CD4-positive, alpha-beta memory T cell (primary cell): Measurements from ENCODE around the gene MICAL1. TPM values are rescaled to one million over a fixed set of nuclear protein-coding genes. Genes with fewer than 3 reads are reported as not detected.
A peak's percentile ranks its signal among the peaks of the same experiment; 100 is the strongest.

Experiments
- CTCF ChIA-PET: fragments of 350-600 bp; sonication (Branson Sonifier 250); formaldehyde crosslinking; loops from one replicate; lab custom pipeline; 2021; ENCODE audit warnings: inconsistent platforms; ENCODE audit not compliant: partially characterized antibody; lab: Charles Lee
- POLR2A ChIA-PET: fragments of 350-600 bp; sonication (Branson Sonifier 250); formaldehyde crosslinking; loops from one replicate; lab custom pipeline; 2021; ENCODE audit not compliant: partially characterized antibody; lab: Charles Lee
- DNase-seq, 5 donors: peaks; one replicate each; pipeline versions ENCODE4 v3.0.0 to v3.0.0-alpha.2; 2020 to 2022; ENCODE audit warnings: mixed read lengths in 1 of 5
- H3K27ac ChIP-seq: one replicate; pipeline ENCODE4 v1.7.0; 2013; ENCODE audit warnings: low read depth, low read length
- H3K27me3 ChIP-seq: 2 replicates; pipeline ENCODE4 v1.7.0; 2013; ENCODE audit warnings: mild to moderate bottlenecking, low read length, moderate library complexity; ENCODE audit not compliant: insufficient read depth
- H3K36me3 ChIP-seq: 2 replicates; pipeline ENCODE4 v1.7.0; 2013; ENCODE audit warnings: mild to moderate bottlenecking, low read length, moderate library complexity; ENCODE audit not compliant: insufficient read depth
- H3K4me1 ChIP-seq: 2 replicates; pipeline ENCODE4 v1.7.0; 2013; ENCODE audit warnings: mild to moderate bottlenecking, low read length, moderate library complexity; ENCODE audit not compliant: insufficient read depth
- H3K4me3 ChIP-seq, 2 donors: one replicate each; pipeline ENCODE4 v1.7.0; 2013; ENCODE audit warnings: low read length in 2 of 2, mild to moderate bottlenecking in 1 of 2
- H3K9me3 ChIP-seq, 2 donors: one replicate each; pipeline ENCODE4 v1.7.0; 2013; ENCODE audit warnings: low read length in 2 of 2, control low read depth in 1 of 2; ENCODE audit not compliant: control insufficient read depth in 1 of 2
- H3K27ac Mint-ChIP-seq, 7 donors: one replicate each; pipeline ENCODE4 v1.8.0; 2020 to 2021; ENCODE audit warnings: mixed read lengths in 7 of 7, mild to moderate bottlenecking in 6 of 7, inconsistent platforms in 3 of 7, moderate library complexity in 3 of 7
- H3K27me3 Mint-ChIP-seq, 2 donors: one replicate each; pipeline ENCODE4 v1.8.0; 2020 to 2021; ENCODE audit warnings: mixed read lengths in 2 of 2
- H3K36me3 Mint-ChIP-seq, 2 donors: one replicate each; pipeline ENCODE4 v1.8.0; 2020 to 2021; ENCODE audit warnings: mixed read lengths in 2 of 2, inconsistent platforms in 1 of 2, mild to moderate bottlenecking in 1 of 2
- H3K4me1 Mint-ChIP-seq, 4 donors: one replicate each; pipeline ENCODE4 v1.8.0; 2020 to 2021; ENCODE audit warnings: mixed read lengths in 4 of 4, mild to moderate bottlenecking in 1 of 4
- H3K4me3 Mint-ChIP-seq, 8 donors: one replicate each; pipeline ENCODE4 v1.8.0; 2020 to 2021; ENCODE audit warnings: mixed read lengths in 8 of 8, mild to moderate bottlenecking in 7 of 8, moderate library complexity in 6 of 8, inconsistent platforms in 3 of 8
- H3K9me3 Mint-ChIP-seq, 8 donors: one replicate each; pipeline ENCODE4 v1.8.0; 2020 to 2021; ENCODE audit warnings: mixed read lengths in 8 of 8, mild to moderate bottlenecking in 5 of 8, inconsistent platforms in 3 of 8, moderate library complexity in 1 of 8
- intact Hi-C: fragments of 100-400 bp; cut with micrococcal nuclease; formaldehyde crosslinking; loops from one replicate; pipeline ENCODE4 v1.15.1; 2023
- polyA plus RNA-seq, 2 donors: library from polyadenylated mRNA; unstranded; fragments of 300-500 nt; fragmentation: Illumina TruSeq; gene quantifications; one replicate each; pipeline ENCODE4 v1.2.3, GENCODE V29; 2021
- total RNA-seq, 2 experiments: library from RNA; stranded (reverse); gene quantifications; one replicate each; pipeline ENCODE4 v1.2.3, GENCODE V29; 2021

Gene MICAL1
- total and polyA plus RNA-seq, 4 experiments from 2014 or later: 9.0 to 79.3 (median 50.0) TPM

DNA sequence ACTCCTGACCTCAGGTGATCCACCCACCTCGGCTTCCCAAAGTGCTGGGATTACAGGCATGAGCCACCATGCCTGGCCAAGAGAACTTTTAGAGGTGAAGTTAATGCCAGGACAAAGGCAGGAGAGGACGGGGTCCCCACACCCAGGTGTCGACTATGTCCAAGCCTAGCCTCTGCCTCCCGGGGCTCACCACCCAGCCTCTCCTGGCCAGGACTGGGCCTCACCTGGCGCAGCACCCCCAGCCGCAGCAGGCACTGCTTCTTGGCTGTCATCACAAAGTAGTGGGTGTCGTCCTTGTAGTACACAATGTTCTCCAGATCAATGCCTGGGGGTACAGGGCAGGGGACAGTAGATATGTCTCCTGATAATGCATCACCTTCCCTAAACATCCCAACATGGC is 4.2 kb downstream of the MICAL1 start:
- Mint-ChIP-seq H3K36me3 (peaks cover 10 to 34% of the 10 kb centered on the region in 2 donors), H3K9me3 (peaks cover 0 to 1% (median 0%) of the 10 kb centered on the region in 8 donors), H3K27me3 (no peaks in the 10 kb centered on the region), H3K27ac (peak overlapping the region in 6 of 7 donors; percentile 46 to 97 (median 68)), H3K4me1 (peaks cover 28 to 67% (median 46%) of the 10 kb centered on the region in 4 donors), H3K4me3 (peak overlapping the region in 1 of 8 donors; percentile 31)
- H3K4me1 ChIP-seq: peaks cover 68% of the 10 kb centered on the region
- intact Hi-C loops: loop anchor here (10.0 kb wide), 1 partner anchor 1363 kb away; the partner anchor contains the start of gene CDK19
- ChIA-PET CTCF (interaction anchor here (0.7 to 8.6 kb wide), 4 partner anchors 8 to 513 kb away, joined by 3 to 70 read pairs (median 4); partner anchors contain the start of genes PPIL6 and SMPD2), POLR2A (interaction anchor here (10.6 to 13.4 kb wide), 2 partner anchors 8 to 68 kb away, joined by 148 to 220 read pairs; partner anchors contain the start of genes CD164, PPIL6 and SMPD2)
- no peaks in the 10 kb centered on the region for H3K9me3 ChIP-seq
- no peak for DNase-seq
- H3K36me3 ChIP-seq: peaks cover 17% of the 10 kb centered on the region
- H3K4me3 ChIP-seq: no peak overlapping the region
- H3K27me3 ChIP-seq: no peaks in the 10 kb centered on the region
- H3K27ac ChIP-seq: no peak overlapping the region

DNA sequence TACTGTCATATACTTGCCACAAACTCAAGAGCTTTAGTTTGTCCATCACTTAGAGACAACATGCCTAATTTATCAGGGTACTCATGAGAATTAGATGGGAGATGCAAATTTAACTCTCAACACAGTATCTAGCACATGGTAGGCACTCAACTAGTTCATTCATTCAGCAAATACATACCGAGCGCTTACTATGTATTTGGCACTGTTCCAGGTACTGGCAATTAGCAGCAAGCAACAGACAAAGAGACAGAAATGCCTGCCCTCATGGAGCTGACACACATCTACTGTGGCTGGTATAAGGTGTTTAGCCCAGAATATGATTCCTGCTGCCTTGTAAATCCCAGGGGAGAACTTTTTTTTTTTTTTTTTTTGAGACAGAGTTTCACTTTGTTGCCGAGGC is 4.8 kb downstream of the MICAL1 start:
- CTCF ChIA-PET: interaction anchor here (0.7 to 8.6 kb wide), 5 partner anchors 8 to 512 kb away, joined by 3 to 70 read pairs (median 4); partner anchors contain the start of genes PPIL6 and SMPD2
- H3K27ac Mint-ChIP-seq: peak overlapping the region in 4 of 7 donors; percentile 58 to 83 (median 81)
- H3K4me1 ChIP-seq: peaks cover 63% of the 10 kb centered on the region

DNA sequence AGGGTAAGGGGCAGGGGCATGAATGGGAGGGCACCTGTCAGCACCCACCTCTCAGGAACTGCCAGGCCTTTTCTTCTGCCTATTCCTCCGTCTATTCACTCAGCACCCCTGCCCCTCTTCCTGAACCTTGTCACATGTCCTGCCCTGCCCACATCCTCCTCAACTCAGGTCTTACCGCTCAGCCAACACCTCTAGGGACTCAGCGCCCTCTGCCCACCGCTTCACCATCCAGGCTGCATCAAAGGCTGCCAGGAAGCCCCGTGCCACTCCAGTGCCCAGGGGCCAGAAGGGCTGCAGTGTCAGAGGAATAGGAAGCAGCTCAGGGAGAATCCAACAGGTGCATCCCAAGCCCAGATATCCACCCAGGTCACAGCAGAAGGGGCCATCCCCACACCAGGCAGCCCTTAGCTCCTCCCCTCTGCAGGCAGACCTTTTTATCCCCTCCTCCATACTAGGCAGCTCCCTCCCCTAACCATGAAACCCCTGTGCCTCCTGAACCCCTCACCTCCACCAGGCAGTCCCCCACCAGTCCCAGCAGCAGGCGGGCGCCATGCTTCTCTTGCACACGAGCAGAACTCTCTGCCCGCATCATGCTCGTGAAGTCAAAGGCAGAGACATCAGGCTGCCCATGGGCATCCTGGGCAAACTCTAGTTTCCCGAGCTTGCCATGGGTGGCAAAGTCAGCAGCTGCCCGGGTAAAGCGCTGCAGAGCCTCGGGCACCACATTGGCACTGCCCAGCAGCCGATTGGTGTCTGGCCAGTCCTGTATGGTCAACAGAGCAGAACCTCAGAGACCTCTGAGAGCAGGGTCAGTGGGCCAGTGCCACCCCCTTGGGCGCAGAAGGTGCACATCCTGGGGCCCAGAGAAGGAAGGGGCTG is 5.5 kb downstream of the MICAL1 start:
- peaks cover 0 to 1% (median 0%) of the 10 kb centered on the region in 8 donors for H3K9me3 Mint-ChIP-seq
- H3K27ac ChIP-seq: peak overlapping the region; percentile 11
- POLR2A ChIA-PET: interaction anchor here (0.5 to 13.4 kb wide), 10 partner anchors 7 to 590 kb away, joined by 3 to 220 read pairs (median 4); partner anchors contain the start of genes CD164, PPIL6, SMPD2 and ZBTB24

More for the DNA sequence above, 4.8 kb downstream of the MICAL1 start:
- H3K36me3 ChIP-seq: peaks cover 18% of the 10 kb centered on the region
- Mint-ChIP-seq H3K4me3 (peak overlapping the region in 2 of 8 donors; percentile 39 to 43), H3K4me1 (peaks cover 28 to 68% (median 45%) of the 10 kb centered on the region in 4 donors), H3K9me3 (peaks cover 0 to 1% (median 0%) of the 10 kb centered on the region in 8 donors), H3K36me3 (peaks cover 13 to 39% of the 10 kb centered on the region in 2 donors), H3K27me3 (no peaks in the 10 kb centered on the region)
- H3K27ac ChIP-seq: no peak overlapping the region
- no peaks in the 10 kb centered on the region for H3K27me3 ChIP-seq
- POLR2A ChIA-PET: interaction anchor here (1.0 to 13.4 kb wide), 5 partner anchors 7 to 263 kb away, joined by 3 to 220 read pairs (median 7); partner anchors contain the start of genes CD164, PPIL6 and SMPD2
- DNase-seq: no peak
- intact Hi-C loops: loop anchor here (1.0 to 10.0 kb wide), 2 partner anchors 10 to 1364 kb away; partner anchors contain the start of gene CDK19
- H3K4me3 ChIP-seq: no peak overlapping the region
- no peaks in the 10 kb centered on the region for H3K9me3 ChIP-seq

DNA sequence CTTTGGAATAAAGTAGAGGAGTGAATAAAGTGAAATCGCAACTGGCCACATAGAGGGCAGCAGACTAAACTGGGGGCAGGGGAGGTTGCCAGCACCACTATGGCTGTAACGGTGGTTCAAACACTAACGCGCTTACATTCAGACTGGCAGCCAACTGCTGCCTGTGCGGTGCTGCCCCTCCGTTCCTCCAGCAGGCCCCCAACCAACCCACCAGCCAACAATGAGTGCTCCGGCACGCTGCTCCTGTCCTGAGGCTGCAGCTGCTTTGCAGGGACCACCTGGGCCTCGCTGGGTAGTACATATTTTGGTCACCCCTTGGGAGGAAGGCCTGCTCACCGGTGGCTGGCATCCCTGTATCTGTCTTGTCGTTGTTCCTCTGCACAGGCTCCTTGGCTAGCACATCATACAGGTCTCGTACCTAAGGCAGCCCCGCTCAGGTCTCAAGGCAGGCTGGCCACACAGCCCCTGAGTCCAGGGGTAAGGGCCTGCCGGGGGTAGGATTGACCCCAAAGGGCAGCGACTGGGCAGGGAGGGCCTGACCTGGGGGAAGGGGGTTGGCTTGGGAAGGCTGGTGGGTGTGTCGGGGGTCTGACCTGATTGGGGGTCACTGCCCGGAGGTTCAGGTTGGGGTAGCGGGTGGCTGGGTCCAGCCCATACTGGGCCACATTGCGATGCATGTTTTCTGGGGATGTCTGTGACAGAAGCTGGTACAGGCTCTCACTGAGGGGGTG is 6.3 kb downstream of the MICAL1 start:
- Mint-ChIP-seq H3K27me3 (no peaks in the 10 kb centered on the region), H3K4me3 (peak overlapping the region in 6 of 8 donors; percentile 3 to 71 (median 64)), H3K9me3 (peaks cover 0 to 1% (median 0%) of the 10 kb centered on the region in 8 donors), H3K27ac (peak overlapping the region; percentile 73 to 93 (median 85)), H3K36me3 (peaks cover 18 to 40% of the 10 kb centered on the region in 2 donors), H3K4me1 (peaks cover 24 to 56% (median 42%) of the 10 kb centered on the region in 4 donors)
- DNase-seq: no peak
- intact Hi-C loops: no loop called here
- Histone ChIP-seq H3K4me3 (no peak overlapping the region), H3K27ac (no peak overlapping the region), H3K9me3 (no peaks in the 10 kb centered on the region), H3K36me3 (peaks cover 27% of the 10 kb centered on the region), H3K27me3 (no peaks in the 10 kb centered on the region), H3K4me1 (peaks cover 58% of the 10 kb centered on the region)
- ChIA-PET CTCF (interaction anchor here (0.8 to 8.6 kb wide), 5 partner anchors 6 to 261 kb away, joined by 3 to 70 read pairs (median 4); partner anchors contain the start of genes PPIL6 and SMPD2), POLR2A (interaction anchor here (0.9 to 13.4 kb wide), 10 partner anchors 5 to 591 kb away, joined by 3 to 220 read pairs (median 6); partner anchors contain the start of genes CD164, MICAL1, PPIL6 and SMPD2)

More for the DNA sequence above, 5.5 kb downstream of the MICAL1 start:
- Histone ChIP-seq H3K4me3 (no peak overlapping the region), H3K36me3 (peaks cover 21% of the 10 kb centered on the region), H3K27me3 (no peaks in the 10 kb centered on the region), H3K9me3 (no peaks in the 10 kb centered on the region), H3K4me1 (peaks cover 63% of the 10 kb centered on the region)
- intact Hi-C loops: loop anchor here (1.0 to 10.0 kb wide), 2 partner anchors 9 to 1365 kb away; partner anchors contain the start of gene CDK19
- Mint-ChIP-seq H3K36me3 (peaks cover 16 to 43% of the 10 kb centered on the region in 2 donors), H3K27me3 (no peaks in the 10 kb centered on the region), H3K4me3 (peak overlapping the region; percentile 30 to 71 (median 58)), H3K4me1 (peaks cover 28 to 64% (median 46%) of the 10 kb centered on the region in 4 donors), H3K27ac (peak overlapping the region; percentile 64 to 93 (median 85))
- CTCF ChIA-PET: interaction anchor here (0.7 to 8.6 kb wide), 6 partner anchors 7 to 262 kb away, joined by 3 to 70 read pairs (median 4); partner anchors contain the start of genes PPIL6 and SMPD2
- DNase-seq: peak; percentile 39 to 66 (median 50)

DNA sequence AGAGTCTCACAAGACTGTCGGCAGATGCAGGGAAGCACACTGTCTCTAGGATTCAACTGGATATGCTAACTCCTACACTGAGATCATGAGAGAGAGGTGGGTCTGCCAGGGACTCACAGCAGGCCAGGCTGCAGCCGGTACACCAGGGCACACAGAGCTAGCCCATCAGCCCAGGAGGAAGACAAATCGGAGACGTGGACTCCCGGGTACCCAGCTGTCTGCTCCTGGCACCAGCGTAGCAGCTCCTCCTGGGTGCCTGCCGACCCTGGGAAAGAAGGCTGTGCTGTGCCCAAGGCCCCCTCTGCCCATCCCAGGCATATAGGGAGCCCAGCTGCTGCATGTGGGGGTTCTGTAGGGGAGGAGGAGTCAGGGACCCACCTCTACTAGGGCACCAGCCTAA is 7.0 kb downstream of the MICAL1 start:
- no peak overlapping the region for H3K4me3 Mint-ChIP-seq
- intact Hi-C loops: no loop called here
- H3K27me3 ChIP-seq: no peaks in the 10 kb centered on the region
- no peaks in the 10 kb centered on the region for H3K9me3 ChIP-seq
- ChIA-PET POLR2A (interaction anchor here (1.5 to 13.4 kb wide), 4 partner anchors 6 to 591 kb away, joined by 4 to 220 read pairs (median 124); partner anchors contain the start of genes CD164, MICAL1 and ZBTB24), CTCF (interaction anchor here (0.8 to 2.0 kb wide), 2 partner anchors 33 to 65 kb away, joined by 4 read pairs; no protein-coding TSS in a partner anchor)
- no peak overlapping the region for H3K27ac ChIP-seq
- peak overlapping the region; percentile 63 to 93 (median 81) for H3K27ac Mint-ChIP-seq
- H3K36me3 ChIP-seq: peaks cover 31% of the 10 kb centered on the region
- H3K4me1 Mint-ChIP-seq: peaks cover 20 to 50% (median 38%) of the 10 kb centered on the region in 4 donors
- peaks cover 52% of the 10 kb centered on the region for H3K4me1 ChIP-seq
- peaks cover 0 to 1% (median 0%) of the 10 kb centered on the region in 8 donors for H3K9me3 Mint-ChIP-seq
- peaks cover 18 to 45% of the 10 kb centered on the region in 2 donors for H3K36me3 Mint-ChIP-seq
- no peak for DNase-seq
- H3K4me3 ChIP-seq: no peak overlapping the region
- H3K27me3 Mint-ChIP-seq: no peaks in the 10 kb centered on the region
